Measurements from ENCODE around the gene CEACAM19. TPM values are rescaled to one million over a fixed set of nuclear protein-coding genes. Genes with fewer than 3 reads are reported as not detected.

Gene CEACAM19
- total and polyA plus RNA-seq, 8 donors = 2.4 to 27.7 (median 5.3) TPM

DNA sequence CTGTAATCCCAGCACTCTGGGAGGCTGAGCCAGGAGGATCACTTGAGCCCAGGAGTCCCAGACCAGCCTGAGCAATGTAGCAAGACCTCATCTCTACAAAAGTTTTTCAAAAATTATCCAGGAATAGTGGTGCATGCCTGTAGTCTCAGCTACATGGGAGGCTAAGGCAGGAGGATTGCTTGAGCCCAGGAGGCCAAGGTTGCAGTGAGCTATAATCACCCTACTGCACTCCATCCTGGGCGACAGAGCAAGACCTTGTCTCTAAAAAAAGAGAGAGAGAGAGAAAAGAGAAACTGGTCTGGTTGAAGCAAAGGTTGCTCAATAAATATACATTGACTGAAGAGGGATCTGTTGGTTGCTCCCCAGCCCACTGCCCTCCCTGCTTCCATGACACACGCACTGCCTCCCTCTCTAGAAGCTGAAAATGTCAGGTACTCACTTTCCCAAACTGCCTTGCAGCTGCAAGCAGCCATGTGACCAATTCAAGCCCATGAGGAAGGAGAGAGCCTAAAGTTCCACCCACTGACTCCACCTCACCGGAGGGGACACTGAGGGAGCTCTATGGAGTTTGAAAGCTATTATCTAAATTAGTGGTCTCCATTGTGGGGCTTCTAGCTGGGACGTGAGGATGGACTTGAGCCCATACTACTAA, 41.7 kb downstream of the CEACAM19 start:
- H3K36me3 ChIP-seq = no peaks in the 10 kb centered on the region
- no peak overlapping the region for H3K4me3 ChIP-seq
- WGBS, 2 donors = 65 to 67% methylated on average over 4 of the region's 4 CpGs
- no peaks in the 10 kb centered on the region for H3K27me3 ChIP-seq
- DNase-seq = no peak
- H3K9me3 ChIP-seq = no peaks in the 10 kb centered on the region
- intact Hi-C loops (cut with DNase I) = no loop called here
- H3K27ac ChIP-seq = no peak overlapping the region
- ATAC-seq = peak in 3 of 4 donors; percentile 11 to 68 (median 64)
- H3K4me1 ChIP-seq = peaks cover 4 to 9% (median 5%) of the 10 kb centered on the region in 3 donors
- TF ChIP-seq, protein P1, sequence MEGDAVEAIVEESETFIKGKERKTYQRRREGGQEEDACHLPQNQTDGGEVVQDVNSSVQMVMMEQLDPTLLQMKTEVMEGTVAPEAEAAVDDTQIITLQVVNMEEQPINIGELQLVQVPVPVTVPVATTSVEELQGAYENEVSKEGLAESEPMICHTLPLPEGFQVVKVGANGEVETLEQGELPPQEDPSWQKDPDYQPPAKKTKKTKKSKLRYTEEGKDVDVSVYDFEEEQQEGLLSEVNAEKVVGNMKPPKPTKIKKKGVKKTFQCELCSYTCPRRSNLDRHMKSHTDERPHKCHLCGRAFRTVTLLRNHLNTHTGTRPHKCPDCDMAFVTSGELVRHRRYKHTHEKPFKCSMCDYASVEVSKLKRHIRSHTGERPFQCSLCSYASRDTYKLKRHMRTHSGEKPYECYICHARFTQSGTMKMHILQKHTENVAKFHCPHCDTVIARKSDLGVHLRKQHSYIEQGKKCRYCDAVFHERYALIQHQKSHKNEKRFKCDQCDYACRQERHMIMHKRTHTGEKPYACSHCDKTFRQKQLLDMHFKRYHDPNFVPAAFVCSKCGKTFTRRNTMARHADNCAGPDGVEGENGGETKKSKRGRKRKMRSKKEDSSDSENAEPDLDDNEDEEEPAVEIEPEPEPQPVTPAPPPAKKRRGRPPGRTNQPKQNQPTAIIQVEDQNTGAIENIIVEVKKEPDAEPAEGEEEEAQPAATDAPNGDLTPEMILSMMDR (IDR thresholded peaks at IDR 0.05) = no peak
- FAIRE-seq = no peak

GRCh38 chr19:44714597-44715169, 43.4 kb downstream of the CEACAM19 start:
- WGBS, 2 donors = 48 to 49% methylated on average over 2 of the region's 2 CpGs
- FAIRE-seq (no peak), ATAC-seq (no peak), DNase-seq (no peak)
- TF ChIP-seq, protein P1 (IDR thresholded peaks at IDR 0.05) = no peak
- Histone ChIP-seq H3K27ac (no peak overlapping the region), H3K4me3 (no peak overlapping the region), H3K4me1 (peaks cover 12 to 17% (median 14%) of the 10 kb centered on the region in 3 donors), H3K27me3 (no peaks in the 10 kb centered on the region), H3K9me3 (no peaks in the 10 kb centered on the region), H3K36me3 (no peaks in the 10 kb centered on the region)
- intact Hi-C loops (cut with DNase I) = no loop called here

DNA sequence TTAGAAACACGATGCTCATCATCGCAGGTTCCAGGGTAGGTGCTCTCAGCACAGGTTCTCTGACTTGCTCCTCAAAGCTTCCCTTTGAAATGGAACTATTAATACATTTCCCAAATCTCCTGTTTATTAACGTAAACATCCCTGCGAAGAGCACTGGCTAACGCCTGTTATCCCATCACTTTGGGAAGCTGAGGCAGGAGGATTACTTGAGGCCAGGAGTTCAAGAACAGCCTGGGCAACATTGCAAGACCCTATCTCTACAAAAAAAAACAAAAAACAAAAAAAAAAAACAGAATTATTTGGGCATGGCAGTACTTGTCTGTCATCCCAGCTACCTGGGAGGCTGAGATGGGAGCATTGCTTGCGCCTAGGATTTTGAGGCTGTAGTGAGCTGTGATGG, 46.3 kb downstream of the CEACAM19 start:
- TF ChIP-seq, protein P1 (IDR thresholded peaks at IDR 0.05) = no peak
- H3K36me3 ChIP-seq = no peaks in the 10 kb centered on the region
- WGBS, 2 donors = 74 to 80% methylated on average over 6 of the region's 6 CpGs
- peak overlapping the region in 2 of 4 donors; percentile 33 to 37 for H3K4me3 ChIP-seq
- ATAC-seq (no peak), FAIRE-seq (no peak), DNase-seq (no peak)
- H3K27ac ChIP-seq = peak overlapping the region in 3 of 4 donors; percentile 83 to 92 (median 90)
- intact Hi-C loops (cut with DNase I) = no loop called here
- H3K4me1 ChIP-seq = peaks cover 12 to 17% (median 14%) of the 10 kb centered on the region in 3 donors
- H3K9me3 ChIP-seq = no peaks in the 10 kb centered on the region
- H3K27me3 ChIP-seq = no peaks in the 10 kb centered on the region

GRCh38 chr19:44718441-44719261, 47.4 kb downstream of the CEACAM19 start:
- ATAC-seq (peak; percentile 84 to 90 (median 88)), DNase-seq (peak; percentile 82 to 94 (median 92)), FAIRE-seq (no peak)
- Histone ChIP-seq H3K9me3 (no peaks in the 10 kb centered on the region), H3K27me3 (no peaks in the 10 kb centered on the region), H3K36me3 (no peaks in the 10 kb centered on the region), H3K4me1 (peaks cover 12 to 17% (median 14%) of the 10 kb centered on the region in 3 donors), H3K27ac (peak overlapping the region; percentile 78 to 92 (median 86)), H3K4me3 (peak overlapping the region in 2 of 4 donors; percentile 33 to 37)
- TF ChIP-seq, protein P1 (IDR thresholded peaks at IDR 0.05) = no peak
- WGBS, 2 donors = 9 to 15% methylated on average over 11 of the region's 11 CpGs
- intact Hi-C loops (cut with DNase I) = no loop called here
